PC-9 (cell line): ENCODE measurements around the gene SLC7A5.

Experiments
- EZH2 ChIP-seq: fragments of 200-600 bp; sonication (generic); IDR thresholded peaks from 2 replicates; pipeline ENCODE4 v1.8.0; 2017; ENCODE audit warnings: antibody characterized with exemption, low read depth
- TF ChIP-seq, protein P1 (sequence below): fragments of 200-600 bp; sonication (generic); conservative IDR thresholded peaks from 2 replicates; pipeline ENCODE4 v1.6.1; 2017; ENCODE audit warnings: mixed run types, antibody characterized with exemption, mild to moderate bottlenecking, moderate library complexity

DNA sequence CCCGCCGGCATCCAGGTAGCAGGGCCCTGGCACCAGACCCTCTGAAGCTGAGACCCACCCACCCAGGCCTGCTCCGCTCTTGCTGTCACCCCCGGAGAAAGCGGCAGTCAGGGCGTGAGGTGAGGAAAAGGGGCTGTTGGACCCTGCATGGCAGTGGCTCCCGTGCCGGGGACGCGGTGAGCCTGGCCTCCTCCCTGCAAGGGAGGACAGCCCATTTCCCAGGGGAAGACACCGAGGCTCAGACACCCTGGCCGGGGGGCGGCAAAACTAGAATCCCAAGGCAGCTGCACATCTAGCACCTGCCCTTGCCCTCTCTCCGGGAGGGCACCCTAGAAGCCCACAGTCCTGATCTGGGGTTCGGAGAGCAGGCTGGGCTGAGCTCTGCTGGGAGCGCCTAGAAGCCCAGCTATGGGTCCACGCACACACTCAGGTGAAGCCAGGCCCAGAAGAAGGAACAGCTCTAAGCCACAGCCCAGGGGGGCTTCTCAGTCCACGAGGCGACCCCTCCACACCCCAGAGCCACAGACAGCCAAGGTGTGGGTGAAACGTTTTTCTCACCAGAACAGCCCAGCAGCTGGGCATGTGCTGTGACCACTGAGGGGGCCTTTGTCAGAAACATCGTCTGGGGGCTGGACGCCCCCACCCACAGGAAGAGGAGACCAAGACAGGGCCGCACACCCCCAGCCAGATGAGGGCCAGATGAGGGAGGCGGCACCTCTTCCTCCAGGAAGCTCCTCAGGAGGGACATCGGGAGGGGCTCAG, 22.4 kb downstream of the SLC7A5 start:
- TF ChIP-seq, protein P1, sequence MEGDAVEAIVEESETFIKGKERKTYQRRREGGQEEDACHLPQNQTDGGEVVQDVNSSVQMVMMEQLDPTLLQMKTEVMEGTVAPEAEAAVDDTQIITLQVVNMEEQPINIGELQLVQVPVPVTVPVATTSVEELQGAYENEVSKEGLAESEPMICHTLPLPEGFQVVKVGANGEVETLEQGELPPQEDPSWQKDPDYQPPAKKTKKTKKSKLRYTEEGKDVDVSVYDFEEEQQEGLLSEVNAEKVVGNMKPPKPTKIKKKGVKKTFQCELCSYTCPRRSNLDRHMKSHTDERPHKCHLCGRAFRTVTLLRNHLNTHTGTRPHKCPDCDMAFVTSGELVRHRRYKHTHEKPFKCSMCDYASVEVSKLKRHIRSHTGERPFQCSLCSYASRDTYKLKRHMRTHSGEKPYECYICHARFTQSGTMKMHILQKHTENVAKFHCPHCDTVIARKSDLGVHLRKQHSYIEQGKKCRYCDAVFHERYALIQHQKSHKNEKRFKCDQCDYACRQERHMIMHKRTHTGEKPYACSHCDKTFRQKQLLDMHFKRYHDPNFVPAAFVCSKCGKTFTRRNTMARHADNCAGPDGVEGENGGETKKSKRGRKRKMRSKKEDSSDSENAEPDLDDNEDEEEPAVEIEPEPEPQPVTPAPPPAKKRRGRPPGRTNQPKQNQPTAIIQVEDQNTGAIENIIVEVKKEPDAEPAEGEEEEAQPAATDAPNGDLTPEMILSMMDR: no peak
- TF ChIP-seq EZH2: no peak
